ENCODE measurements around the gene CDH23.

GRCh38 chr10:71388171-71388570, 8.5 kb upstream of the CDH23 start:
- TF ChIP-seq EZH2 (IDR thresholded peaks at IDR 0.05; ENCODE audit: low read length): no peak
- TF ChIP-seq CTCF (optimal IDR thresholded peaks at IDR 0.05 in 1 of 3, IDR thresholded peaks at IDR 0.05 in 1 of 3, conservative IDR thresholded peaks at IDR 0.05 in 1 of 3; ENCODE audit: extremely low read depth in 1 of 3, insufficient read depth in 2 of 3, low read length in 3 of 3): no peak
